ENCODE measurements around the gene PRICKLE1.

DNA sequence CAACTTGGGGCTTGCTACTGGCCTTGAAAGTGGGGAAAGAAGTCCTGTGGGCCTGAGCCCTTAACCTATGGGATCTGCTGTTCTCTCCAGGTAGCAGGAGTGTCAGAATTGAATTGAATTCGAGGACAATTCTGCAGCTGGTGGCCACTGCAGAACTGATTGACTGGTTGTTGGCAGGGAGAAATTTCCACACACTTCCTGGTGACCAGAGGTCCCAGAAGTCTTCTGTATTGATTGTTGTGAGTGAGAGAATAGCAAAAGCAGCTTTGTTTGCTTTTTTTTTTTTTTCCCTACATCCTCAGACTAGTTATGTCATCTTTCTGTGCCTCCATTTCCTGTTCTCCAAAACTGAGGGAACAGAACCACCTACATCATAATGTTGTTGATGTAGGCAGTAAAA, 64.1 kb downstream of the PRICKLE1 start:
- TF ChIP-seq, protein P1, sequence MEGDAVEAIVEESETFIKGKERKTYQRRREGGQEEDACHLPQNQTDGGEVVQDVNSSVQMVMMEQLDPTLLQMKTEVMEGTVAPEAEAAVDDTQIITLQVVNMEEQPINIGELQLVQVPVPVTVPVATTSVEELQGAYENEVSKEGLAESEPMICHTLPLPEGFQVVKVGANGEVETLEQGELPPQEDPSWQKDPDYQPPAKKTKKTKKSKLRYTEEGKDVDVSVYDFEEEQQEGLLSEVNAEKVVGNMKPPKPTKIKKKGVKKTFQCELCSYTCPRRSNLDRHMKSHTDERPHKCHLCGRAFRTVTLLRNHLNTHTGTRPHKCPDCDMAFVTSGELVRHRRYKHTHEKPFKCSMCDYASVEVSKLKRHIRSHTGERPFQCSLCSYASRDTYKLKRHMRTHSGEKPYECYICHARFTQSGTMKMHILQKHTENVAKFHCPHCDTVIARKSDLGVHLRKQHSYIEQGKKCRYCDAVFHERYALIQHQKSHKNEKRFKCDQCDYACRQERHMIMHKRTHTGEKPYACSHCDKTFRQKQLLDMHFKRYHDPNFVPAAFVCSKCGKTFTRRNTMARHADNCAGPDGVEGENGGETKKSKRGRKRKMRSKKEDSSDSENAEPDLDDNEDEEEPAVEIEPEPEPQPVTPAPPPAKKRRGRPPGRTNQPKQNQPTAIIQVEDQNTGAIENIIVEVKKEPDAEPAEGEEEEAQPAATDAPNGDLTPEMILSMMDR (IDR thresholded peaks at IDR 0.05) = no peak
- TF ChIP-seq POLR2A (IDR thresholded peaks at IDR 0.05) = no peak

All from testis (tissue), 2 donors.